Muscle layer of colon (tissue), 2 donors: ENCODE results near the gene ZNF362.
A peak's percentile ranks its signal among the peaks of the same experiment; 100 is the strongest.

Experiments used
- H3K27ac ChIP-seq: one replicate; pipeline ENCODE4 v1.7.0; 2013; ENCODE audit warnings: low read depth, mild to moderate bottlenecking, low read length, moderate library complexity
- H3K27me3 ChIP-seq, 2 donors: one replicate each; pipeline ENCODE4 v1.7.0; 2013; ENCODE audit warnings: low read length in 2 of 2, mild to moderate bottlenecking in 2 of 2; ENCODE audit not compliant: insufficient read depth in 2 of 2, control insufficient read depth in 1 of 2
- H3K36me3 ChIP-seq: one replicate; pipeline ENCODE4 v1.7.0; 2013; ENCODE audit warnings: mild to moderate bottlenecking, low read length; ENCODE audit not compliant: insufficient read depth
- H3K4me1 ChIP-seq: one replicate; pipeline ENCODE4 v1.7.0; 2013; ENCODE audit warnings: mild to moderate bottlenecking, low read length; ENCODE audit not compliant: insufficient read depth
- H3K4me3 ChIP-seq, 2 donors: one replicate each; pipeline ENCODE4 v1.7.0; 2013; ENCODE audit warnings: low read length in 2 of 2, low read depth in 1 of 2, mild to moderate bottlenecking in 1 of 2, moderate library complexity in 1 of 2
- H3K9ac ChIP-seq: one replicate; pipeline ENCODE4 v1.7.0; 2013; ENCODE audit warnings: low read length
- H3K9me3 ChIP-seq: one replicate; pipeline ENCODE4 v1.7.0; 2013; ENCODE audit warnings: mild to moderate bottlenecking, low read length
- donor health status: abdominal sarcoma.
- donor health status: Adenocarcinoma of cecum.

The ZNF362 gene

DNA sequence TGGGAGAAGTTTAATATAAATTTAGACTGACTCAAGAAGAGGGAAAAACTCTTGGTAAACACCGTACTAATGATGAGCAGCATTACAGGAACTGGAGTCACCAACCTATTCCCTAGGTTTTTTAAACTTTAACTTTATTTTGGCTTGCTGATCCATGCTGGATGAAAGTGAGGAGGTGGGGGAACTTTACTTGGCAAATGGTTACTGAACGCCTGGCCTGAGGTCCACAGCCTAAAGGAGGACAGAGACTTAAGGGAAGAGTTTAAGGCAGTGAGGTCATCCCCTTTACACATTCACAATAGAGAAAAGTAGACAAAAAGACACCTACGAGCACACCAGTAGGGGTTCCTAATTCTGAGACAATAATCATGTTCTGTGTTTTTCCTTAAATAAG, 90.2 kb downstream of the ZNF362 start:
- no peaks in the 10 kb centered on the region for H3K27me3 ChIP-seq
- H3K4me1 ChIP-seq: peaks cover 69% of the 10 kb centered on the region
- H3K27ac ChIP-seq: peak overlapping the region; percentile 53
- H3K4me3 ChIP-seq: peak overlapping the region in 1 of 2 donors; percentile 84
- no peaks in the 10 kb centered on the region for H3K9me3 ChIP-seq
- H3K36me3 ChIP-seq: no peaks in the 10 kb centered on the region
- peak overlapping the region; percentile 91 for H3K9ac ChIP-seq

DNA sequence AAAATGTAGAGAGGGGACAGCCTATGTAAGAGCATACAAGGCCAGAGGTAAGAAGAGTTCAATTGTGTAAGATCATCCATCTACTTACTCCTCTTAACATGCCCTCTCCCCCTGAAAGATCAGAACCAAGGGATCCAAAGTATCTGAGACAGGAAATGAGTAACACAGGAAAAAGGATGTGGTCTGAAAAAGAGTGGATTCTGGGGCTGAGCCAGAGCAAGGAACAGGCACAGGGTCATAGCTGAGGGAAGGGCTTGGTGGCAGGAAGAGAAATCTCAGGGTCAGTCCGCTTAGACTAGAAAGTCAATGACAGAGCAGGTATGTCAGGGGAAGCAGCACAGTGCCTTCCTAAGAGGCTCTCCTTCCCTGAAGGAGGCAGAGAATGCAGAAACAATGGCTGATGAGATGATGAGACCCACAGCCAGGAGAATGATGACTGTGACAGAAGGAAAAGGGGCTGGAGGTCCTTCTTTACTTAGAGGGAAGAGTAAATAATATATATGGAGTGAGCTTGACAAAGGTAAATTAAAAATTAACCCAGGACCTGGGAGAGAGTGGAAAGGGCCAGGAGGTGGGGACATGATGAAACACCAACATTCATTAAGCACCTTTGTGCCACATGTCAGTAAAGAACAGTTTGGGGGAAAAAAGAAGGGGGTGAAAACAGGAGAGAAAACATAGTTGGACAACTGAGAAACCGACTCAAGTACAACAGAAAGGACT, 90.8 kb downstream of the ZNF362 start:
- Histone ChIP-seq H3K4me3 (peak overlapping the region; percentile 39 to 84), H3K36me3 (no peaks in the 10 kb centered on the region), H3K27me3 (no peaks in the 10 kb centered on the region), H3K9me3 (no peaks in the 10 kb centered on the region), H3K9ac (peak overlapping the region; percentile 91), H3K4me1 (peaks cover 63% of the 10 kb centered on the region), H3K27ac (peak overlapping the region; percentile 64)

DNA sequence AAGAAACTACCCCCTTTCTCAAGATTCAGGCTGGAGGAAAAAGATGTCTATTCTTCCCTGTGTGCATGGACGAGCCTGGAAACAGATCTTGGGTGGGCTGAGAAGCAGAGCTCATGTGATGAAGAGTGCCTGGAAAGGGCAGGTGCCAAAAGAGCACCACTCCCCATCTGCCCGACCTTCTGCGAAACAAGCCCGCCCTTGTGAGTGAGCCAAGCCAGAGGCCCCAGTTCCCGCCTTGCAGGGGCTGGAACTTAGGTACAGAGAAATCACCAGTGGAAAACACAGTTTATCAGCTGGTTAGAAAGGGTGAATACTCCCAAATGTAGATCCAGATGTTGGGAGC, 91.3 kb downstream of the ZNF362 start:
- Histone ChIP-seq H3K9ac (peak overlapping the region; percentile 91), H3K27me3 (no peaks in the 10 kb centered on the region), H3K27ac (peak overlapping the region; percentile 64), H3K9me3 (no peaks in the 10 kb centered on the region), H3K36me3 (no peaks in the 10 kb centered on the region), H3K4me1 (peaks cover 58% of the 10 kb centered on the region), H3K4me3 (peak overlapping the region; percentile 39 to 84)

DNA sequence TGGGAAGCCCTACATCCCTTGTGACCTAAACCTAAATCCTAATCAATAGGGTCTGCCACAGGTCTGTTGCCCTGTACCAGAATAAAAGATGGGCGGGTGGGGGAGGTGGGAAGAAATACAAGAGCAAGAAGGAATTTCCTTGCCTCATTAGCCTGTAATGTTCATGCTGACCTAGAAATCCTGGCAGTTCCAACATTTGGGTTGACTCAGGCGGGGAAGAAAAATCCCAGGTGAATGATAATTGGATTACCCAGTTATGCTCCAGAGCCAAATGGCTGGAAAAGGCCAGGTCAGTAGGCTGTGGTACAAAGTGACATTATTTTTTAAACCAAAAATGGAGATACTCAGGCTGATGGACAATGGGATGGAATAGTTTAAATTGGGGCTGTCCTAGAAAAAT, 91.9 kb downstream of the ZNF362 start:
- H3K27me3 ChIP-seq: no peaks in the 10 kb centered on the region
- H3K4me3 ChIP-seq: peak overlapping the region; percentile 22 to 84
- H3K9ac ChIP-seq: peak overlapping the region; percentile 91
- H3K36me3 ChIP-seq: no peaks in the 10 kb centered on the region
- H3K4me1 ChIP-seq: peaks cover 53% of the 10 kb centered on the region
- no peaks in the 10 kb centered on the region for H3K9me3 ChIP-seq
- peak overlapping the region; percentile 64 for H3K27ac ChIP-seq

DNA sequence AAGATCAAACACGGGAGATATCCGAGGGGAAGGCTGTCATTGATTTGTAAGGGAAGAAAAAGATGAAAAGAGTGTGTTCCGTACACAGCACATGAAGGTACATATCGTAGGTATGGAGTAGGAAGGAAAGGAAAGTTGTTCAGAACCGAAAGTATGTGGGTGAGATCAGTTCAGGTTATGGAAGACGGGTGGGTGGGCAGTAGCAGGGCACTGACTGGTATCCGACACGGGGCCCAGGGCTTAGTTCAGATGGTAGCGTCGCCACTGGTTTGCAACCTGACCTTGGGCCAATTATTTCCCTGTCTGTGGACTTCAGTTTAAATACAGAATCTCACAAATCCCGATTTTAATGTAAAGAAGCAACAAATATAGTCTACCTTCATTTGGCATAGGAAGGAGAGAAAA, 92.4 kb downstream of the ZNF362 start:
- Histone ChIP-seq H3K4me1 (peaks cover 50% of the 10 kb centered on the region), H3K9ac (peak overlapping the region; percentile 91), H3K9me3 (no peaks in the 10 kb centered on the region), H3K36me3 (no peaks in the 10 kb centered on the region), H3K4me3 (peak overlapping the region; percentile 22 to 84), H3K27ac (peak overlapping the region; percentile 64), H3K27me3 (no peaks in the 10 kb centered on the region)

DNA sequence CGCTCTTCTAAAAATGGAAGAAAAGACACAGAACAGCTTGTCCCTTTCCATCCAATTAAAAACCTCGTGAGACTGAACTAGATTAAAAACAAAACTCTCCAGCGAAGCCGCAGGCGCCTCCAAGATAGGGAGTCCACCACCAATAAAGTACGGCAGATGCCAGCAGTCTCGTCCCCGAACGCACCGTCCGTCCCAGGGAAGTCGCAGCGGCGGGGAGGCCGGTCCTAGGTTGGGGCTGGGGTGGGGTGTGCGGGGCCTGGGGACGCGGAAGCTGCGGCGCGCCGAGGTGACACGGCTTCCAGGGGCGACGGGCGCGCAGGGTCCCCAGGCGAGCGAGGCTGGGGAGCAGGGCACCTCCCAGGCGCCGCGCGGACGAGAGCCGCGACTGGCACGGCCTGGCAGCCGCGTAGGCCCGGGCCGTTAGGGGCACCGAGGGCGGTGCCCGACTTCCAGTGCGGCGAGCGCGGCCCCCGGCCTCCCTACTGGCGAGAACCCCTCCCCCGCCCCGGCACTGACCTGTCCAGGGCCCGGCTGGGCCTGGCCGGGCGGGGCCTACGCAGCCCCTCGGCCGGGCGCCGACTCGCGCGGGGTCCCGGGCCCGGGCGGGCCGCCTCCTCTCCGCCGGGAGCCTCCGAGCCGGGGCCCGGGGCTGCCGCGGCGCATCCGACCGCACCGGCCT, 92.9 kb downstream of the ZNF362 start:
- no peaks in the 10 kb centered on the region for H3K27me3 ChIP-seq
- no peaks in the 10 kb centered on the region for H3K9me3 ChIP-seq
- peak overlapping the region; percentile 91 for H3K9ac ChIP-seq
- H3K36me3 ChIP-seq: no peaks in the 10 kb centered on the region
- H3K4me1 ChIP-seq: peaks cover 44% of the 10 kb centered on the region
- H3K4me3 ChIP-seq: peak overlapping the region; percentile 22 to 84
- H3K27ac ChIP-seq: peak overlapping the region; percentile 64

DNA sequence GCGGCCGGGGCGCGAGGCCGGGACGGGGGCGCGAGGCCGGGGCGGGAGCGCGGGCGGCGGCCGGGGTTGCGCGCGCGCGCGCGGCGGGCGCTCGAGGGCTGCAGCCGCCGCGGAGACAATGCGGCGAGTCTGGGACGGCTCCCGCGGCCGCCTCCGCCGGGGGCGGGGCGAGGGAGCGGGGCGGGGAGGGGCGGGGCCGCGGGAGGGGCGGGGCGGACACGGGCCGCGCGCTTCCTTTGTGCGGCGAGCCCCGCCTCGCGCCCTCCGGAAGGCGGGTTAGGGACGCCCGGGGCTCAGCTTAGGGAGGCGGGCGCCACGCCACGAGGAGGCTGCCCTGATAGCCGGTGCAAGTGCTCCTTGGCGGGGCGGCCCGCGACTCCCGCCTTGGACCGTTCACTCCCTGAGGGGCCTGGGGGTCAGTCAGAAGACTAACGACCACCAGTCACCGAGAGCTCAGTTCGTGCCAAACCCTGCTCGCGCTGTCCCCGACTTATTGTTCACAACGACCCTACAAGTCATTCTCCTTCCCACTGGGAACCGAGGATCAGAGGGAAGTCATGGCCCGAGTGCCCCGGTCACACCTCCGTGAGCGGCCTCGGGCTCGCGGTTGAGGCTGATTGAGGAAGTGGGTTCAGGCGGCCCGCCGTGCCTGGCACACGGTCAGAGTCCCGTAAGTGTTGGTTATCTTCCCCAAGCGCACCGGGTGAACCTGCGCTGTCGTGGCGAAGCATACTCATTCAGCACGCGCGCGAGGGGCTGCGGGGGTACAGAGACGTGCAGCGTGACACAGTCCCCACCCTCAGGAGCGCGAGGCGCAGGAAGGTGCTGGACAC, 93.7 kb downstream of the ZNF362 start:
- Histone ChIP-seq H3K36me3 (no peaks in the 10 kb centered on the region), H3K9me3 (no peaks in the 10 kb centered on the region), H3K4me3 (peak overlapping the region; percentile 48 to 86), H3K9ac (peak overlapping the region; percentile 63), H3K4me1 (peaks cover 37% of the 10 kb centered on the region), H3K27ac (peak overlapping the region; percentile 76), H3K27me3 (no peaks in the 10 kb centered on the region)
